Body of pancreas (tissue), 4 donors: ENCODE data around the gene LRP8. TPM values are rescaled to one million over a fixed set of nuclear protein-coding genes. Genes with fewer than 3 reads are reported as not detected.

Experiments used
- ATAC-seq: fragments of 150-250 bp; one replicate; pipeline ENCODE4 v1.9.1; 2016
- DNase-seq, 4 donors: peaks; one replicate each; pipeline ENCODE4 v3.0.0-alpha.2; 2019
- H3K27ac ChIP-seq, 4 donors: fragments of 200-600 bp; sonication (generic); 1 replicate in 3 of 4; 2 replicates in 1 of 4; pipeline versions ENCODE4 v1.5.1 to v1.6.1; 2016 to 2019; ENCODE audit warnings: mild to moderate bottlenecking in 1 of 4, mixed read lengths in 1 of 4, moderate library complexity in 1 of 4
- H3K27me3 ChIP-seq, 2 donors: fragments of 200-600 bp; sonication (generic); one replicate each; pipeline ENCODE4 v1.6.0; 2016; ENCODE audit warnings: mild to moderate bottlenecking in 1 of 2
- H3K36me3 ChIP-seq, 2 donors: fragments of 200-600 bp; sonication (generic); replicated peaks in 1 of 2; 2 replicates each; pipeline ENCODE4 v1.5.1; 2016; ENCODE audit warnings: low read depth in 2 of 2; ENCODE audit not compliant: insufficient read depth in 1 of 2
- H3K4me1 ChIP-seq: fragments of 200-600 bp; sonication (generic); one replicate; pipeline ENCODE4 v1.6.0; 2016
- H3K4me3 ChIP-seq, 2 donors: fragments of 200-600 bp; sonication (generic); 1 replicate in 1 of 2; 2 replicates in 1 of 2; pipeline ENCODE4 v1.5.1; 2016 to 2019
- H3K9me3 ChIP-seq, 3 donors: fragments of 200-600 bp; sonication (generic); 1 replicate in 2 of 3; 2 replicates in 1 of 3; pipeline ENCODE4 v1.5.1; 2016
- CTCF ChIP-seq, 7 experiments: fragments of 450-650 bp in 4 of 7; fragments of 200-600 bp in 3 of 7; sonication (generic) in 3 of 7; IDR thresholded peaks; one replicate each; pipeline ENCODE4 v1.5.1; 2016 to 2019; ENCODE audit warnings: antibody characterized with exemption in 7 of 7
- POLR2A ChIP-seq, 3 donors: fragments of 450-650 bp; IDR thresholded peaks; one replicate each; pipeline ENCODE4 v1.6.1; 2016; ENCODE audit warnings: antibody characterized with exemption in 3 of 3, mild to moderate bottlenecking in 2 of 3
- WGBS, 2 donors: methylation state at CpG; one replicate each; pipeline ENCODE4 v1.1.5; 2017; 5-methylcytosine and 5-hydroxymethylcytosine counted together
- intact Hi-C: fragments of 100-400 bp; cut with DNase I; formaldehyde crosslinking; loops from one replicate; pipeline ENCODE4 v1.15.1; 2023
- total RNA-seq, 2 donors: library from RNA; depleted of rRNA; stranded (reverse); fragments of >200 nt; gene quantifications; one replicate each; pipeline ENCODE4 v1.1.0, GENCODE V29; 2016

Gene LRP8
- total RNA-seq, 2 donors from 2014 or later: 1.3 to 4.2 TPM

- Histone ChIP-seq H3K27ac (no peak overlapping the region), H3K36me3 (no peaks in the 10 kb centered on the region), H3K4me3 (no peak overlapping the region), H3K4me1 (peaks cover 5% of the 10 kb centered on the region), H3K27me3 (no peaks in the 10 kb centered on the region), H3K9me3 (no peaks in the 10 kb centered on the region)
- no peak for TF ChIP-seq CTCF (IDR thresholded peaks at IDR 0.05)
- no peak for TF ChIP-seq POLR2A (IDR thresholded peaks at IDR 0.05)
- ATAC-seq (no peak), DNase-seq (no peak)
- WGBS, 2 donors: 75 to 77% methylated on average over 14 to 15 of the region's 15 CpGs
- intact Hi-C loops: no loop called here
Observed at GRCh38 chr1:53310847-53311681, 16.8 kb downstream of the LRP8 start.

- Histone ChIP-seq H3K4me3 (no peak overlapping the region), H3K27me3 (no peaks in the 10 kb centered on the region), H3K27ac (no peak overlapping the region), H3K36me3 (no peaks in the 10 kb centered on the region), H3K4me1 (peaks cover 4% of the 10 kb centered on the region), H3K9me3 (no peaks in the 10 kb centered on the region)
- no peak for TF ChIP-seq CTCF (IDR thresholded peaks at IDR 0.05)
- TF ChIP-seq POLR2A (IDR thresholded peaks at IDR 0.05): no peak
- ATAC-seq (no peak), DNase-seq (no peak)
- intact Hi-C loops: no loop called here
- WGBS, 2 donors: 76 to 79% methylated on average over 11 of the region's 11 CpGs
Observed at GRCh38 chr1:53309802-53310201, 18.1 kb downstream of the LRP8 start.

GRCh38 chr1:53308506-53308905 lies 19.4 kb downstream of the LRP8 start:
- no peaks in the 10 kb centered on the region for H3K9me3 ChIP-seq
- DNase-seq (no peak), ATAC-seq (no peak)
- no peak overlapping the region for H3K4me3 ChIP-seq
- 80 to 83% methylated on average over 8 of the region's 8 CpGs for WGBS, 2 donors
- H3K4me1 ChIP-seq: peaks cover 4% of the 10 kb centered on the region
- H3K27ac ChIP-seq: no peak overlapping the region
- intact Hi-C loops: no loop called here
- H3K36me3 ChIP-seq: no peaks in the 10 kb centered on the region
- TF ChIP-seq POLR2A (IDR thresholded peaks at IDR 0.05): no peak
- no peak for TF ChIP-seq CTCF (IDR thresholded peaks at IDR 0.05)
- no peaks in the 10 kb centered on the region for H3K27me3 ChIP-seq

- Histone ChIP-seq H3K4me3 (no peak overlapping the region), H3K9me3 (no peaks in the 10 kb centered on the region), H3K27me3 (no peaks in the 10 kb centered on the region), H3K36me3 (no peaks in the 10 kb centered on the region), H3K27ac (no peak overlapping the region), H3K4me1 (peaks cover 4% of the 10 kb centered on the region)
- TF ChIP-seq POLR2A (IDR thresholded peaks at IDR 0.05) (no peak), CTCF (IDR thresholded peaks at IDR 0.05) (no peak)
- intact Hi-C loops: no loop called here
- DNase-seq: no peak
- ATAC-seq: no peak
- WGBS, 2 donors: 78 to 91% methylated on average over 4 of the region's 4 CpGs
Observed at GRCh38 chr1:53307037-53307436, 20.8 kb downstream of the LRP8 start.

GRCh38 chr1:53306168-53306567 lies 21.7 kb downstream of the LRP8 start:
- no peak for DNase-seq
- H3K4me3 ChIP-seq: no peak overlapping the region
- intact Hi-C loops: no loop called here
- 65 to 79% methylated on average over 4 of the region's 4 CpGs for WGBS, 2 donors
- peaks cover 4% of the 10 kb centered on the region for H3K4me1 ChIP-seq
- no peak for TF ChIP-seq POLR2A (IDR thresholded peaks at IDR 0.05)
- no peak for TF ChIP-seq CTCF (IDR thresholded peaks at IDR 0.05)
- H3K27ac ChIP-seq: no peak overlapping the region
- no peak for ATAC-seq
- H3K36me3 ChIP-seq: no peaks in the 10 kb centered on the region
- H3K9me3 ChIP-seq: no peaks in the 10 kb centered on the region
- no peaks in the 10 kb centered on the region for H3K27me3 ChIP-seq
